Right forelimb (tissue), 1 donor: ENCODE data around the gene AKAP8.
"Not testable (repeated sequence)": the region's sequence is repeated elsewhere in the genome, so short reads cannot be mapped to it uniquely, and the experiment has no call there.

Experiments used
- DNase-seq: peaks from one replicate; pipeline ENCODE4 v3.0.0-alpha.2; 2018

The AKAP8 gene

GRCh38 chr19:15371786-15372380 is 7.7 kb downstream of the AKAP8 start:
- DNase-seq, result no peak

- no peak for DNase-seq
These were observed 8.5 kb downstream of the AKAP8 start for GRCh38 chr19:15371119-15371518.

DNA sequence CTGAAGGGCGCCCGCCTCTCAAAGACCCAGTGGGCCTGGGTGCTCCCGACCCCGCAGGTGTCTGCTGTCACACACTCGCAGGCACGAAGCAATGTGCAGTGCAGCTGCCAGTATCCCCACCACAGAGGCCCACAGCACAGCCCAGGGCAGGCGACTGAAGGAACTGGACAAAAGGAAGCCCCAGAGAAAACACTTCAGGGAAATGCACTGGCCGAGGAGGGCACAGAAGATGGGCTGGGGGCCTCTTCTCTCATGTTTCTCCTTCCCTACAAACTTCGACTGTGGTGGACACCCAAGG is 10.0 kb downstream of the AKAP8 start:
- no peak for DNase-seq

- DNase-seq, result no peak
These were observed 10.6 kb downstream of the AKAP8 start for GRCh38 chr19:15368798-15369593.

DNA sequence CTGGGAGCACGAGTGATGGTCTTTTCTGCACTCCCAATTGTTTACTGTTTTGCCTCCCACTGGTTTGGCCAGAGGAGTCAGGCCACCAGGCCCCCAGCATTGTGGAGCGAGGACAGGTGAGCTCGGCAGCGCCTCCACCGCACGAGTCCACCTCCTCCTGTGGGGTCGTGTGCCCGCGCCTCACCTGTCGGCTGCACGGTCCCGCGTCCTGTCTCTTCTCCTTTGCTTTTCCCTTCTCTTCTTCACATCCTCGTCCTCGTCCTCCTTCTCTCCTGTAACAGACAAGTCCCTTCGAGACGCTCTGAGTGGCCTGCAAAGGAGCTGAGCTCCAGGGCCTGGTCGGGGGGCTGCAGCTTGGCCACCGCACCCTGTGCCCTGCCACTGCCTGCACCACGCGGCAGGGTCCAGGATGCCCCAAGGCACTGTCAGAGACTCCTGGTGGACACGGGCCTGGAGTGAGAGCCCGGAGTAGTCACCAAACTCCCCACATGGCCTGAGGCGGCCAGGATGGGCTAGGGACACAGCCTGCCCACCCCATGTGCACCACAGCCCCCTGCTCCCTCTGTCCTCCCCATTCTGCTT is 11.4 kb downstream of the AKAP8 start:
- DNase-seq, result no peak

- DNase-seq, result no peak
These were observed 12.1 kb downstream of the AKAP8 start for GRCh38 chr19:15367439-15367838.

GRCh38 chr19:15365264-15365663 is 14.3 kb downstream of the AKAP8 start:
- no peak for DNase-seq

DNA sequence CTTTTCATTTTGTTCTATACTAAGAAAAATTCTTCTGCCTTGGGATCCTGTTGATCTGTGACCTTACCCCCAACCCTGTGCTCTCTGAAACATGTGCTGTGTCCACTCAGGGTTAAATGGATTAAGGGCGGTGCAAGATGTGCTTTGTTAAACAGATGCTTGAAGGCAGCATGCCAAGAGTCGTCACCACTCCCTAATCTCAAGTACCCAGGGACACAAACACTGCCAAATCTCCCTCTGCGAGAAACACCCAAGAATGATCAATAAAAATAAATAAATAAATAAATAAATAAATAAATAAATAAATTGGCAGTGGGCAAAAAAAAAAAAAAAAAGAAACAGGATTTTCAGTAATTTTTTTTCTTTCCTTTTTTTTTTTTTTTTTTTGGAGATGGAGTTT is 15.8 kb downstream of the AKAP8 start:
- DNase-seq, result not testable (repeated sequence)

- DNase-seq, result not testable (repeated sequence)
These were observed 16.5 kb downstream of the AKAP8 start for GRCh38 chr19:15363048-15363447.

GRCh38 chr19:15360015-15360414 is 19.6 kb downstream of the AKAP8 start:
- DNase-seq, result not testable (repeated sequence)

- DNase-seq, result no peak
These were observed 20.7 kb downstream of the AKAP8 start for GRCh38 chr19:15358918-15359317.

DNA sequence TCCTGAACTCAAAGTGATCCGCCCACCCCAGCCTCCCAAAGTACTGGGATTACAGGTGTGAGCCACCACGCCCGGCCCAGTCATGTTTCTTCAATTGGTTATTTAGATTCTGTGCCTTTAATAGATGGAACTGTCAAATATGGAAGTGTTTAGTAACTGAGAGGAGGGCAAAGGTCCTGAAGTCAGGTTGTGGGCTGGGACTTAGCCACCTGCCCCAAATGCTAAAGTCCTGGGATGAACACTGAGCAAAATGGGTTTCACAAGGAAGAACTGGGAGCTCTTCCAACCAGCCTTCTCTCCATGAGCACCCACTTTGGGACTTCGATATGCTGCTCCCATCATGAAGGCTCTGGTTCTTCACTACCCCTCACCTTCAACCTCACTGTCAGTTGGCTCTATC is 21.7 kb downstream of the AKAP8 start:
- DNase-seq, result no peak

DNA sequence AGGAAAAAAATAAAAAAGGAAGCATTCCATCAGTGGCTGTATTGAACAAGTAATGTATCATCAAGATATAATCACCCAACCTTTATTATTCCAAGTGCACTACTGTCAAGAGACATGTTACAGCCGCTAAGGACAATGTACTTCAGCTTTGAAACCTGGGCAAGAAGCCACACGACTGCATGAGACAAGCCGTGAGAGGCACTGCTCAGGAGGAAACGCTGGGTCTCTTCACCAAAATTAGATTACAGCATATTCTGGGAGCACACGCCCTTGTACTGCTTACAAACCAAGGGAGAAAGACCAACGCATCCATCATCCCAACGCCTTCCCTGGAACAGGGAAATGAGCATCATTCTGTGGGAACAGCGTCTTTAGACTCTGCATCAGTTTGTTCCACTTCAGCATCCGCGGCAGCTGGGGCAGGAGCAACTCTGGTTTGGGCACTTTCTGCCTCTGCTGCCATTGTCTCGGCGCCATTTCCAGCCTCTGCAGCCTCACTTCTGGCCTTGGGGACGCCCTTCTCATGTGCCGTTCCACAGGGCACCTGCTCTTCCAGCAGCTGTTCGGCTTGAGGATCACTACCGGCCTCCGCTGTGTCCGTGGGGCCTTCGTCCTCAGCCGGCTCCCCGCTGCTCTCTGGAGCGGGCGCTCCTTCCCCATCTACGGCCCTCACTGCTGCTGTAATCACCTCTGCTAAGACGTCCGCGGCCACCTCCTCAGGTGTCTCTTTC is 24.9 kb downstream of the AKAP8 start:
- no peak for DNase-seq

DNA sequence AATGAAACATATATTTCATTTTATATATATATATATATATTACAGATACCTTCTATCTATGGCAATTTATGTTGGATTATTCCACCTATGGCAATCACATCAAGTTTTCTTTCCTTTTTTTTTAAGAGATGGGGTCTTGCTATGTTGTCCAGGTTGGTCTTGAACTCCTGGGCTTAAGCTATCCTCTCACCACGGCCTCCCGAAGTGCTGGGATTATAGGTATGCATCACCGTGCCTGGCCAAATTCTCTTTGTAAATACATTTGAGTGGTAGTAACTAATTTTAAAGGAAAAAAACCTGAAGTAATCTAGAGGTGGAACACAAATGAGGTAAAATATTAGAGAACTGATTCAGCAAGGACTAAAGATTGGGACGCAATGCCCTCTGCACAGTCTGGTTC is 25.7 kb downstream of the AKAP8 start:
- no peak for DNase-seq

DNA sequence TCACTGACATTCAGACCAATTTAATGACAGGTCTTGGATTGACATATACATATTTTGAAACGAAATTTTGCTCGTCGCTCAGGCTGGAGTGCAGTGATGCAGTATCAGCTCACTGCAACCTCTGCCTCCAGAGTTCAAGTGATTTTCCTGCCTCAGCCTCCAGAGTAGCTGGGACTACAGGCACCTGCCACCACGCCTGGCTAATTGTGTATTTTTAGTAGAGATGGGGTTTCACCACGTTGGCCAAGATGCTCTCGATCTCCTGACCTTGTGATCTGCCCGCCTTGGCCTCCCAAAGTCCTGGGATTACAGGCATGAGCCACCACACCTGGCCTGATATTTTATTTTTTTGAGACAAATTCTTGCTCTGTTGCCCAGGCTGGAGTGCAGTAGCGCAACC is 27.1 kb downstream of the AKAP8 start:
- not testable (repeated sequence) for DNase-seq

DNA sequence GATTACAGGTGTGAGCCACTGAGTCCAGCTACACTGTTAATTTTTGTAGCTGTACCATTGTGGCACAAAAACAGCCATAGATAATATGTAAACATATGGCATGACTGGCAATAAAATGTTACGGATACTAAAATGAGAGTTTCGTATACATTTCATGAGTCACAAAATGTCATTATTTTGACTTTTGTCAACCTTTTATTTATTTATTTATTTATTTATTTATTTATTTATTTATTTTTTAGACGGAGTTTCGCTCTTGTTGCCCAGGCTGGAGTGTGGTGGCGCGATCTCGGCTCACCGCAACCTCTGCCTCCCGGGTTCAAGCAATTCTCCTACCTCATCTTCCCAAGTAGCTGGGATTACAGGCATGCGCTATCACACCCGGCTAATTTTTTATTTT is 38.3 kb downstream of the AKAP8 start:
- not testable (repeated sequence) for DNase-seq

- no peak for DNase-seq
These were observed 39.5 kb downstream of the AKAP8 start for GRCh38 chr19:15340086-15340485.

- DNase-seq, result no peak
These were observed 42.4 kb downstream of the AKAP8 start for GRCh38 chr19:15337202-15337601.

- DNase-seq, result not testable (repeated sequence)
These were observed 43.6 kb downstream of the AKAP8 start for GRCh38 chr19:15335992-15336391.

GRCh38 chr19:15332311-15332996 is 47.1 kb downstream of the AKAP8 start, which contains the start of gene BRD4:
Gene BRD4, minus strand, starts transcription at chr19:15332539. Its CDS starts 59,440 bp downstream, at chr19:15273099.
- peak; percentile 85 for DNase-seq

DNA sequence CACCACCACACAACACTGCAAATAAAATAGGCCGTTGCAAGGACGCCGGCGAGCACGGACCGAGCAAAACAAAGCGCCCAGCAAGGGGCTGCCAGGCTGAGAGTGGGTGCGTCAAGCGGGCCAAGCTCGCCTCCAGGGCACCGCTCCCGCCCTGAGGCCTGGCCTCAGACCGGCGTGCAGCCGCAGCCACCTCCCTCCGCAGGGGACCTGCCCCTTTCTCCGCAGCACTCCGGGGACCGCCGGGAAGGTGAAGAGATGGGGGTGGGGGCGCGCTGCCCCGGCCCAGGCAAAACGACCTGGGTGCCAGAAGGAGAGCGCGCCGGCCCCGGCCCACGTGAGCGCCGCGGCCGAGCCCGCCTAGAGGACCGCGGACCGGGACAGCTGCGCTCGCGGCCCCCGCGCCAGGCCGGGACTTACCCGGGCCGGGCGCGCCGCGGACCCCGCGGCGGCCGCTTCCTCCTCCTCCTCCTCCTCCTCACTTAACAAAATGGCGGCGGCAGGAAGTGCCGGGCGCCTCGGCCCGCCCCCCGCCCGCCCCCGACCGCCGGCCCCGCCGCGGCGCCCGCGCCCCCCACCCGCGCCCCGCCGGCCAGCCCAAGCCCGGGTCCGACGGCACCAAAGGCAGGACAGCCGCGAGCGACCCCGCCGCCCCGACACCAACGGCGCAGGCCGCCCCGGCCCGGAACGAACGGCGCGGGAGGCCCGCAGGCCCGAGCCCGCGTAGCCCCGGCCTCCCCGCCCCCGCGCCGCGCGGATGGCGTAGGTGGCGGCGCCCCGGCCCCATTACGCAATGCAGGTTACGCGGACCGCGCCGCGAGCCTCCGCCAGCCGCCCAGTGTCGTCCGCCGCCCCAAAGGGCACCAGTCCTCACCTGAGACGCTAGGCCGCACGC is 47.9 kb downstream of the AKAP8 start:
- DNase-seq, result peak; percentile 70
